Osteoblast (primary cell): ENCODE results near the gene DHFR. TPM values are rescaled to one million over a fixed set of nuclear protein-coding genes. Genes with fewer than 3 reads are reported as not detected.

ENCODE experiments used
- DNase-seq: peaks from one replicate; pipeline ENCODE4 v3.0.0; 2011; ENCODE audit warnings: low spot score, mixed read lengths; ENCODE audit not compliant: insufficient read length; ENCODE audit errors: missing footprints
- H2AFZ ChIP-seq: 2 replicates; pipeline ENCODE4 v1.6.0; 2011; ENCODE audit warnings: mild to moderate bottlenecking, low read length
- H3K27ac ChIP-seq: 2 replicates; pipeline ENCODE4 v1.5.1; 2011; ENCODE audit warnings: mild to moderate bottlenecking, low read depth, low read length, moderate library complexity
- H3K27me3 ChIP-seq: 2 replicates; pipeline ENCODE4 v1.6.0; 2012; ENCODE audit warnings: mild to moderate bottlenecking, control low read depth, inconsistent platforms, low read length, moderate library complexity; ENCODE audit not compliant: insufficient read depth
- H3K36me3 ChIP-seq: 2 replicates; pipeline ENCODE4 v1.5.1; 2011; ENCODE audit warnings: mild to moderate bottlenecking, low read length, control low read depth, moderate library complexity; ENCODE audit not compliant: insufficient read depth
- H3K4me1 ChIP-seq: 2 replicates; pipeline ENCODE4 v1.5.1; 2011; ENCODE audit warnings: mild to moderate bottlenecking, low read length, control low read depth, moderate library complexity; ENCODE audit not compliant: insufficient read depth
- H3K4me2 ChIP-seq: 2 replicates; pipeline ENCODE4 v1.6.0; 2011; ENCODE audit warnings: mild to moderate bottlenecking, low read length; ENCODE audit not compliant: insufficient read depth
- H3K4me3 ChIP-seq: fragments of 200-600 bp; sonication (generic); 3 replicates; pipeline ENCODE4 v1.5.1; 2012; ENCODE audit warnings: mild to moderate bottlenecking, low read length, inconsistent platforms; ENCODE audit not compliant: insufficient read depth
- H3K79me2 ChIP-seq: 2 replicates; pipeline ENCODE4 v1.6.0; 2012; ENCODE audit warnings: mild to moderate bottlenecking, low read length, control low read depth, inconsistent platforms; ENCODE audit not compliant: insufficient read depth
- H3K9me3 ChIP-seq: 2 replicates; pipeline ENCODE4 v1.5.1; 2011; ENCODE audit warnings: low read depth, low read length, control low read depth
- H4K20me1 ChIP-seq: 2 replicates; pipeline ENCODE4 v1.6.0; 2012; ENCODE audit warnings: mild to moderate bottlenecking, low read length, control low read depth; ENCODE audit not compliant: insufficient read depth
- CTCF ChIP-seq: IDR thresholded peaks from 2 replicates; pipeline ENCODE4 v1.5.1; 2011; ENCODE audit warnings: mild to moderate bottlenecking, low read depth, low read length, moderate library complexity; ENCODE audit errors: extremely low read depth
- total RNA-seq: library from RNA; depleted of rRNA; stranded (reverse); fragments of >200 nt; gene quantifications from 2 replicates; pipeline ENCODE4 v1.2.3, GENCODE V29; 2012

DHFR gene
- total RNA-seq, 1 donor, result 15.2 TPM

- TF ChIP-seq CTCF, result no peak
- DNase-seq, result no peak
- H3K36me3 ChIP-seq, result peaks cover 53% of the 10 kb centered on the region
- H3K4me2 ChIP-seq, result no peak overlapping the region
- no peaks in the 10 kb centered on the region for H3K27me3 ChIP-seq
- H3K79me2 ChIP-seq, result no peaks in the 10 kb centered on the region
- H3K27ac ChIP-seq, result no peak overlapping the region
- no peak overlapping the region for H2AFZ ChIP-seq
- H3K4me3 ChIP-seq, result no peak overlapping the region
- H3K9me3 ChIP-seq, result no peaks in the 10 kb centered on the region
- no peaks in the 10 kb centered on the region for H3K4me1 ChIP-seq
- H4K20me1 ChIP-seq, result no peaks in the 10 kb centered on the region
These were observed 21.9 kb upstream of the DHFR start for GRCh38 chr5:80676706-80677105.

- Histone ChIP-seq H3K9me3 (no peaks in the 10 kb centered on the region), H4K20me1 (no peaks in the 10 kb centered on the region), H3K79me2 (peaks cover 2% of the 10 kb centered on the region), H3K27me3 (no peaks in the 10 kb centered on the region), H3K4me1 (no peaks in the 10 kb centered on the region), H3K4me2 (no peak overlapping the region), H3K27ac (no peak overlapping the region), H2AFZ (no peak overlapping the region), H3K4me3 (no peak overlapping the region), H3K36me3 (peaks cover 33% of the 10 kb centered on the region)
- DNase-seq, result peak; percentile 75
- peak; percentile 93 for TF ChIP-seq CTCF
These were observed 17.5 kb upstream of the DHFR start for GRCh38 chr5:80672140-80672736.

- Histone ChIP-seq H2AFZ (no peak overlapping the region), H3K4me3 (no peak overlapping the region), H3K9me3 (no peaks in the 10 kb centered on the region), H3K36me3 (peaks cover 23% of the 10 kb centered on the region), H3K27me3 (no peaks in the 10 kb centered on the region), H3K79me2 (peaks cover 15% of the 10 kb centered on the region), H3K27ac (no peak overlapping the region), H4K20me1 (no peaks in the 10 kb centered on the region), H3K4me2 (no peak overlapping the region), H3K4me1 (no peaks in the 10 kb centered on the region)
- DNase-seq, result no peak
- no peak for TF ChIP-seq CTCF
These were observed 13.5 kb upstream of the DHFR start for GRCh38 chr5:80668016-80668969.

GRCh38 chr5:80667384-80667783, 12.6 kb upstream of the DHFR start:
- H2AFZ ChIP-seq, result no peak overlapping the region
- H4K20me1 ChIP-seq, result no peaks in the 10 kb centered on the region
- no peak for DNase-seq

More at GRCh38 chr5:80667384-80667783, 12.6 kb upstream of the DHFR start:
- H3K27ac ChIP-seq, result no peak overlapping the region
- H3K4me2 ChIP-seq, result no peak overlapping the region
- no peaks in the 10 kb centered on the region for H3K27me3 ChIP-seq
- H3K79me2 ChIP-seq, result peaks cover 22% of the 10 kb centered on the region
- H3K4me3 ChIP-seq, result no peak overlapping the region
- H3K4me1 ChIP-seq, result no peaks in the 10 kb centered on the region
- no peaks in the 10 kb centered on the region for H3K9me3 ChIP-seq
- TF ChIP-seq CTCF, result no peak
- H3K36me3 ChIP-seq, result peaks cover 14% of the 10 kb centered on the region
